SK-N-SH (cell line): ENCODE results near the gene CRYGD. TPM values are rescaled to one million over a fixed set of nuclear protein-coding genes. Genes with fewer than 3 reads are reported as not detected.

Experiments
- CTCF ChIA-PET: fragments of 300-600, 350-600 bp; formaldehyde crosslinking; extraction: SDS; loops from one replicate; lab custom pipeline; 2021; lab: Yijun Ruan, JAX
- POLR2A ChIA-PET: fragments of 350-600 bp; sonication (Branson Sonifier 250); formaldehyde crosslinking; extraction: SDS; loops from one replicate; lab custom pipeline; 2020; ENCODE audit warnings: antibody characterized with exemption, inconsistent platforms; lab: Yijun Ruan, JAX
- DNase-seq: peaks from one replicate; pipeline ENCODE4 v3.0.0; 2012
- H2AFZ ChIP-seq: fragments of 200-600 bp; sonication (generic); 2 replicates; pipeline ENCODE4 v1.8.1; 2016; ENCODE audit warnings: antibody characterized with exemption, mild to moderate bottlenecking, low read depth
- H3F3A ChIP-seq: fragments of 200-600 bp; sonication (generic); replicated peaks from 2 replicates; pipeline ENCODE3; 2016; ENCODE audit warnings: antibody characterized with exemption, mild to moderate bottlenecking; ENCODE audit not compliant: insufficient read depth
- H3K27ac ChIP-seq, 2 experiments: fragments of 200-500 bp in 1 of 2; fragments of 200-600 bp in 1 of 2; sonication (Bioruptor generic) in 1 of 2; sonication (generic), shearing (Covaris generic) in 1 of 2; 2 replicates each; pipeline versions ENCODE4 v1.5.1 to v1.6.1; 2014 to 2016; ENCODE audit warnings: low read depth in 2 of 2, inconsistent platforms in 1 of 2, low read length in 1 of 2, mild to moderate bottlenecking in 1 of 2, mixed read lengths in 1 of 2
- H3K27me3 ChIP-seq: fragments of 200-600 bp; sonication (generic), shearing (Covaris generic); 2 replicates; pipeline ENCODE4 v1.6.1; 2016; ENCODE audit warnings: mixed run types; ENCODE audit not compliant: insufficient read depth
- H3K36me3 ChIP-seq, 2 experiments: fragments of 200-500 bp in 1 of 2; fragments of 200-600 bp in 1 of 2; sonication (Bioruptor generic) in 1 of 2; sonication (generic) in 1 of 2; replicated peaks in 1 of 2; 2 replicates each; pipeline versions ENCODE3 to v1.5.1; 2014 to 2016; ENCODE audit warnings: low read length in 1 of 2, mild to moderate bottlenecking in 1 of 2; ENCODE audit not compliant: insufficient read depth in 2 of 2, control insufficient read depth in 1 of 2
- H3K4me1 ChIP-seq, 2 experiments: fragments of 200-500 bp in 1 of 2; fragments of 200-600 bp in 1 of 2; sonication (Bioruptor generic) in 1 of 2; sonication (generic), shearing (Covaris generic) in 1 of 2; 2 replicates each; pipeline versions ENCODE4 v1.5.1 to v1.6.1; 2014 to 2016; ENCODE audit warnings: low read depth in 1 of 2, low read length in 1 of 2, mixed run types in 1 of 2; ENCODE audit not compliant: insufficient read depth in 2 of 2, control insufficient read depth in 1 of 2
- H3K4me2 ChIP-seq: fragments of 200-600 bp; sonication (generic), shearing (Covaris generic); 2 replicates; pipeline ENCODE4 v1.6.1; 2017; ENCODE audit warnings: mixed run types
- H3K4me3 ChIP-seq, 2 experiments: fragments of 200-500 bp in 1 of 2; fragments of 200-600 bp in 1 of 2; sonication (Bioruptor generic) in 1 of 2; sonication (generic), shearing (Covaris generic) in 1 of 2; 2 replicates each; pipeline versions ENCODE4 v1.5.1 to v1.8.1; 2014 to 2016; ENCODE audit warnings: low read depth in 2 of 2, inconsistent platforms in 1 of 2, low read length in 1 of 2, mild to moderate bottlenecking in 1 of 2, mixed read lengths in 1 of 2, moderate library complexity in 1 of 2
- H3K79me2 ChIP-seq: fragments of 200-600 bp; sonication (generic); 2 replicates; pipeline ENCODE4 v1.8.1; 2017; ENCODE audit warnings: mild to moderate bottlenecking; ENCODE audit not compliant: insufficient read depth
- H3K9ac ChIP-seq: fragments of 200-600 bp; sonication (generic); 2 replicates; pipeline ENCODE4 v1.6.1; 2017; ENCODE audit warnings: mixed run types
- H3K9me2 ChIP-seq: fragments of 200-600 bp; sonication (generic); 2 replicates; pipeline ENCODE4 v1.6.1; 2017; ENCODE audit warnings: mixed run types
- H3K9me3 ChIP-seq: fragments of 200-600 bp; sonication (generic); 2 replicates; pipeline ENCODE4 v1.6.1; 2017; ENCODE audit warnings: mixed run types, mild to moderate bottlenecking, moderate library complexity
- H4K20me1 ChIP-seq: fragments of 200-600 bp; sonication (generic); 2 replicates; pipeline ENCODE4 v1.6.1; 2017; ENCODE audit warnings: mild to moderate bottlenecking, mixed run types; ENCODE audit not compliant: insufficient read depth
- CTCF ChIP-seq: fragments of 200-600 bp; sonication (generic); IDR thresholded peaks from 2 replicates; pipeline ENCODE4 v1.6.1; 2017; ENCODE audit warnings: antibody characterized with exemption, mild to moderate bottlenecking, moderate library complexity
- EP300 ChIP-seq, 2 experiments: IDR thresholded peaks; 2 replicates each; pipeline versions ENCODE4 v1.4.0 to v1.6.1; 2012; ENCODE audit warnings: borderline replicate concordance in 1 of 2, low read depth in 1 of 2, low read length in 1 of 2
- EZH2phosphoT487 ChIP-seq: fragments of 200-600 bp; sonication (generic); IDR thresholded peaks from 2 replicates; pipeline ENCODE4 v1.6.1; 2017; ENCODE audit warnings: low read depth, mixed run types, mild to moderate bottlenecking, antibody characterized with exemption, moderate library complexity, borderline replicate concordance
- FOXJ3 ChIP-seq: sonication (generic); formaldehyde crosslinking; IDR thresholded peaks from 2 replicates; pipeline ENCODE4 v1.5.1; 2020; ENCODE audit warnings: mild to moderate bottlenecking, missing genetic modification reagents
- FOXM1 ChIP-seq: IDR thresholded peaks from 2 replicates; pipeline ENCODE4 v1.4.0; 2012; ENCODE audit warnings: low read depth, mild to moderate bottlenecking
- IRF3 ChIP-seq: fragments of 150-350 bp; IDR thresholded peaks from 2 replicates; pipeline ENCODE4 v1.6.1; 2016; ENCODE audit warnings: mild to moderate bottlenecking, low read depth, low read length
- JUND ChIP-seq: IDR thresholded peaks from 2 replicates; pipeline ENCODE4 v1.4.0; 2012
- MAX ChIP-seq: IDR thresholded peaks from 2 replicates; pipeline ENCODE4 v1.4.0; 2012; ENCODE audit warnings: low read depth
- MEF2A ChIP-seq: IDR thresholded peaks from 2 replicates; pipeline ENCODE4 v1.4.0; 2012; ENCODE audit warnings: low read depth, borderline replicate concordance
- MXI1 ChIP-seq: IDR thresholded peaks from 2 replicates; pipeline ENCODE4 v1.6.1; 2012; ENCODE audit warnings: mild to moderate bottlenecking, low read depth, low read length, improper control_type of control experiment
- NFIC ChIP-seq: IDR thresholded peaks from 2 replicates; pipeline ENCODE4 v1.4.0; 2012; ENCODE audit warnings: borderline replicate concordance
- NRF1 ChIP-seq: IDR thresholded peaks from 2 replicates; pipeline ENCODE4 v1.6.1; 2012; ENCODE audit warnings: low read depth, mild to moderate bottlenecking, low read length
- POLR2AphosphoS5 ChIP-seq: IDR thresholded peaks from 2 replicates; pipeline ENCODE4 v1.6.1; 2012; ENCODE audit warnings: low read depth, low read length
- RAD21 ChIP-seq: IDR thresholded peaks from 2 replicates; pipeline ENCODE4 v1.6.1; 2012; ENCODE audit warnings: mild to moderate bottlenecking, low read length
- RCOR1 ChIP-seq: fragments of 150-350 bp; IDR thresholded peaks from 2 replicates; pipeline ENCODE4 v1.6.1; 2017; ENCODE audit warnings: antibody characterized with exemption, low read length
- RFX5 ChIP-seq: IDR thresholded peaks from 2 replicates; pipeline ENCODE4 v1.6.1; 2012; ENCODE audit warnings: mild to moderate bottlenecking, improper control_type of control experiment, low read length
- SIN3A ChIP-seq: IDR thresholded peaks from 2 replicates; pipeline ENCODE4 v1.6.1; 2012; ENCODE audit warnings: low read depth, mild to moderate bottlenecking, low read length, moderate library complexity, borderline replicate concordance
- SMC3 ChIP-seq: IDR thresholded peaks from 2 replicates; pipeline ENCODE4 v1.6.1; 2012; ENCODE audit warnings: low read depth, low read length, improper control_type of control experiment
- TAF1 ChIP-seq: IDR thresholded peaks from 2 replicates; pipeline ENCODE4 v1.6.1; 2012; ENCODE audit warnings: low read depth, mild to moderate bottlenecking, low read length, moderate library complexity, borderline replicate concordance
- TCF12 ChIP-seq: IDR thresholded peaks from 2 replicates; pipeline ENCODE4 v1.4.0; 2012
- TEAD4 ChIP-seq: IDR thresholded peaks from 2 replicates; pipeline ENCODE4 v1.4.0; 2012; ENCODE audit warnings: mild to moderate bottlenecking, borderline replicate concordance; ENCODE audit not compliant: insufficient read depth
- ZBTB33 ChIP-seq: IDR thresholded peaks from 2 replicates; pipeline ENCODE4 v1.4.0; 2012; ENCODE audit warnings: low read depth, borderline replicate concordance
- WGBS: methylation state at CpG from one replicate; pipeline ENCODE4 v1.1.6; 2017; ENCODE audit warnings: low lambda C conversion rate; 5-methylcytosine and 5-hydroxymethylcytosine counted together
- polyA plus RNA-seq, 3 experiments: library from polyadenylated mRNA; depleted of rRNA; stranded (reverse); fragments of >200 nt; gene quantifications; 2 replicates each; pipeline ENCODE4 v1.2.3, GENCODE V29; 2012
- TF ChIP-seq, protein P1 (sequence below): IDR thresholded peaks from 2 replicates; pipeline ENCODE4 v1.4.0; 2012; ENCODE audit warnings: low read depth, borderline replicate concordance
- TF ChIP-seq, protein P2 (sequence below): IDR thresholded peaks from 2 replicates; pipeline ENCODE4; 2012
- TF ChIP-seq, protein P3 (sequence below): fragments of 150-350 bp; IDR thresholded peaks from 2 replicates; pipeline ENCODE4 v1.6.1; 2017; ENCODE audit warnings: antibody characterized with exemption, low read length, low read depth, borderline replicate concordance

The CRYGD gene
- polyA plus RNA-seq, 1 of the 3 experiments (the other 2 are of a cell fraction), result not detected

DNA sequence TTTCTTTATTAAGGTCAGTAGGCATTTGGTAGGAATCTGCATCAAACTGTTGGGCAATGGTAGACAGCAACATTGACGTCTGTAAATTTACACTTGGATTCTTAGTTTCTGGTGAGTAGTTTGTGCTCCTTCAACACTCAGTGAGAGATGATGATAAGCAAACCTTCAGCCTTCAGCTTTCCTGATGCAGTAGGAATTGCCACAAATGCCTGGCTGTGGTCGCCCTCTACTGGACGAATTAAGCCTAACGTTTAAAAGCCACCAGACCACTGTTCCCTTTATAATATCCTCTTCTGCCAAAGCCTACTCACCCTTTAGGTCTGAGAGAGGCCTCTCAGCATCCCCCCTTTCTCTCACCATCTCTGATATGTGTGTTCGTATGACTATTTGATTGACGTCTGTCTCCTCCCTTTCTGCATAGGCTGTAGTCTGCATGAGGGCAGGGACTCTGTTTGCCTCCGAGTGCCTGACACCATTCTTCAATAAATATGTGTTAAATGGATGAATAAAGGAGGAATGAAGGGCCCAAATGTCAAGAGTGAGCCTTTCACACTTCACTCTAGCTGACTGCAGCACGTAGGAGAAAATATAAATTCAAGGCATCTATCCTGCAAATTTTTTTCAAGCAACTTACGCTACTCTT is 52.0 kb downstream of the CRYGD start:
- TF ChIP-seq, protein P1, sequence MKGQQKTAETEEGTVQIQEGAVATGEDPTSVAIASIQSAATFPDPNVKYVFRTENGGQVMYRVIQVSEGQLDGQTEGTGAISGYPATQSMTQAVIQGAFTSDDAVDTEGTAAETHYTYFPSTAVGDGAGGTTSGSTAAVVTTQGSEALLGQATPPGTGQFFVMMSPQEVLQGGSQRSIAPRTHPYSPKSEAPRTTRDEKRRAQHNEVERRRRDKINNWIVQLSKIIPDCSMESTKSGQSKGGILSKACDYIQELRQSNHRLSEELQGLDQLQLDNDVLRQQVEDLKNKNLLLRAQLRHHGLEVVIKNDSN, result no peak
- TF ChIP-seq MXI1 (no peak), RFX5 (no peak), NRF1 (no peak), NFIC (no peak), MAX (no peak), MEF2A (no peak), JUND (no peak), ZBTB33 (no peak), CTCF (peak; percentile 84), TAF1 (no peak), POLR2AphosphoS5 (no peak), TEAD4 (no peak), RCOR1 (no peak), TCF12 (no peak), EP300 (IDR thresholded peaks at IDR 0.05; ENCODE audit: borderline replicate concordance in 1 of 2, low read depth in 1 of 2, low read length in 1 of 2) (no peak), FOXJ3 (no peak), SIN3A (no peak), FOXM1 (no peak), EZH2phosphoT487 (no peak), SMC3 (peak; percentile 83), IRF3 (no peak), RAD21 (peak; percentile 96)
- TF ChIP-seq, protein P2, sequence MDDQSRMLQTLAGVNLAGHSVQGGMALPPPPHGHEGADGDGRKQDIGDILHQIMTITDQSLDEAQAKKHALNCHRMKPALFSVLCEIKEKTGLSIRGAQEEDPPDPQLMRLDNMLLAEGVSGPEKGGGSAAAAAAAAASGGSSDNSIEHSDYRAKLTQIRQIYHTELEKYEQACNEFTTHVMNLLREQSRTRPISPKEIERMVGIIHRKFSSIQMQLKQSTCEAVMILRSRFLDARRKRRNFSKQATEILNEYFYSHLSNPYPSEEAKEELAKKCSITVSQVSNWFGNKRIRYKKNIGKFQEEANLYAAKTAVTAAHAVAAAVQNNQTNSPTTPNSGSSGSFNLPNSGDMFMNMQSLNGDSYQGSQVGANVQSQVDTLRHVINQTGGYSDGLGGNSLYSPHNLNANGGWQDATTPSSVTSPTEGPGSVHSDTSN, result no peak
- TF ChIP-seq, protein P3, sequence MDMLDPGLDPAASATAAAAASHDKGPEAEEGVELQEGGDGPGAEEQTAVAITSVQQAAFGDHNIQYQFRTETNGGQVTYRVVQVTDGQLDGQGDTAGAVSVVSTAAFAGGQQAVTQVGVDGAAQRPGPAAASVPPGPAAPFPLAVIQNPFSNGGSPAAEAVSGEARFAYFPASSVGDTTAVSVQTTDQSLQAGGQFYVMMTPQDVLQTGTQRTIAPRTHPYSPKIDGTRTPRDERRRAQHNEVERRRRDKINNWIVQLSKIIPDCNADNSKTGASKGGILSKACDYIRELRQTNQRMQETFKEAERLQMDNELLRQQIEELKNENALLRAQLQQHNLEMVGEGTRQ, result no peak
- TF ChIP-seq, all 33 proteins: peak for 3
- Histone ChIP-seq H2AFZ (no peak overlapping the region), H3K27me3 (no peaks in the 10 kb centered on the region), H3K27ac (no peak overlapping the region), H3K9me2 (no peaks in the 10 kb centered on the region), H4K20me1 (no peaks in the 10 kb centered on the region), H3K79me2 (no peaks in the 10 kb centered on the region), H3K9ac (no peak overlapping the region), H3K4me2 (no peak overlapping the region), H3K4me3 (no peak overlapping the region; a peak in 1 of 4 replicates), H3K9me3 (no peaks in the 10 kb centered on the region), H3F3A (no peaks in the 10 kb centered on the region), H3K36me3 (no peaks in the 10 kb centered on the region), H3K4me1 (no peaks in the 10 kb centered on the region)
- ChIA-PET CTCF (interaction anchor here (0.6 to 13.7 kb wide), 36 partner anchors 9 to 1279 kb away, joined by 3 to 162 read pairs (median 4); partner anchors contain the start of genes CCNYL1, METTL21A and PLEKHM3), POLR2A (no interaction called here)
- DNase-seq, result peak; percentile 71
- WGBS, result 22% methylated on average over 9 of the region's 9 CpGs
